Activated CD4-positive, CD25-positive, alpha-beta regulatory T cell treated with anti-CD3 and anti-CD28 coated beads, Interleukin-2, amount 50 U/mL, for 72 hours (primary cell): ENCODE results near the gene POLR3H.

ENCODE experiments used
- DNase-seq: peaks from one replicate; pipeline ENCODE4 v3.0.0; 2021

POLR3H gene

DNA sequence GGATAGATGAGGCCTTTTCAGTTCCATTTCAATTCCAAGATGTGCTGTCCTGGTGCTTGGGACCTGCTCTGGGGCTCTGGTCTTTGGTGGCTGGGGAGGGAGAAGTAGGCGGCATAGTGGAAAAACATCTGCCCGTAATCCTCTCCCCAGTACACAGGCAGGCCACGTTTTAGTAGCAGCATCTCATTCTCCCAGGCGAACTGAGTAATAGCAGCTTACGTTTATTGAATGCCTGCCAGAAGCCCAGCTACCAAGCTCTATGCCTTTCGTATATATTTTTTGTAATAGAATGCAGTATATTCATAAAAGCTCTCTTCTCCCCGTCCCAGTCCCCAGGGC lies 63.9 kb downstream of the POLR3H start:
- DNase-seq, result no peak

DNA sequence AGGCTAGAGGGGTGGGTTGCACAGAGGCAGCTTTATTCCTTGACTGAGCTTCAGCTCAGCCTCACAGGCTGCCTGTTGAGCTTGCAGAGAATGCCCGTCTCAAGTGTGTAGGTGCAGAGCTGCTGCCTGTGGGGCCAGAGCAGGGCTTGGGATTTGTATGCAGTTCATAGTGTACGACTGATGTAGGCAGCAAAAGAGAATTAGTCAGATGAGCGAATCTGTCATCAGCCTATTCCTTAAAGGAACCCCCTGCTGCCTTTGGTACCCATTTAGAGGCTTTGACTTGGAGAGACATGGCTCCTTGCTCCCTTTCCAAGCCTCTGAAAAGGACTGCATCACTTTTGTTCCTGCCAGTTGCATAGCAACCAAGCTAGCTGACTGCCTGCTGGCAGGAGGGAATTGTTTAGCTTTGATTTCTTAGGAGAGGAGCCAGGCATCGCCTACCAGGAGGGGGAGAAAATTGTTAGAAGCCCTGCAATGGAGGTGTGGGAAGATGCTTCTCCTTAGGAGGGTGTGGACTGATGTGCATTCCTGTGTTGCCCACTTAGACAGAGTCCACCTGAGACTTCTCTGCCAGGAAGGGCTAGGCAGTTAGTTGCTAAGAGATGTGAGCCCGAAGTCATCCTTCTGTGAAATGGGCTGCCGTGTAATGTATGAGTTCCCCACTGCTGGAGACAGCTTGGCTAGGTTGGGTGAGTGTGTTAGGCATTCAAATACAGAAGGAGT lies 64.4 kb downstream of the POLR3H start:
- no peak for DNase-seq

DNA sequence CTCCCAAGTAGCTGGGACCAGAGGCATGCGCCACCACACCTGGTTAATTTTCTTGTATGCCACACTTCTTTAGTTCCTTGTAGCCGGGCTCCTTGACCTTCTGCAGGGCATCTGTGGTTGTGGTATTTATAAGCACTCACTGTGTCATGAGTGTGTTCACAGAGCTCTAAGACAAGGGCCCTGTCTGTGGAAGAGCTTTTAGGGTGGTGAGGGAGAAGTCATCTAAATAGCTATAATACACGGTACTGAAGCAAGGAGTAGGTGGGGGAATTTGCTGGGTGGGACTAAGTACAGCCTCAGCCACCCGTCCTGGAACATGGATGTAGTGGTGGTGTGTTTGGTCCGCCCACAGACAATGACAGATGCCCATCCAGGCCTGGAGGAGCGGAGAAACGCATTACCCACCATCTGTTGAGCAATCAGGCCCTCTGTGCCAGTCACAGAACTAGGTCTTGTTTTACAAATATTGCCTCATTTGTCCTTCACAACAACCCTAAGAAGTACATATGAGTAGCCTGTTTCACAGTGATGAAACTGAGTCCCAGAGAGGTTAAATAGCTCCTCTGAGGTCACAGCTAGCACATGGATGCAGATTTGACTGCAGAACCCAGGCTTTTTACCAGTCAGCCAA lies 65.3 kb downstream of the POLR3H start:
- no peak for DNase-seq

DNA sequence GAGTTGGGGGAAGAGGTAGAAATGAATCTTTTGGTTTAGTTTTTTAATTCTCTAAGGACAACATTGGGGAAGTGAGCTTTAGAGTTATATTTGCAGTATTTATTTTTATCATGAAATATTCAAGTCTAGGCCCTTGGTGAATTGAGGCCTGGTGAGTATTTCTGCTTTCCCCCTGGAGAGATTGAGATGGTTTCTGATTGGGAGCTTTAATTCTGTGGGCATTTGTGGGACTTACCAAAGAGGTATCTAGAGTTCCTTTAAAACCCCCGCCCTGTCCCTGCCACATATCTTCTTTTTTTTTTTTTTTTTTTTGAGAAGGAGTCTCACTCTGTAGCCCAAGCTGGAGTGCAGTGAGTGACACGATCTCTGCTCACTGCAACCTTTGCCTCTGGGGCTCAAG lies 65.8 kb downstream of the POLR3H start:
- no peak for DNase-seq
